Mucosa of descending colon (tissue), 3 donors: ENCODE measurements around the gene APBB2. TPM values are rescaled to one million over a fixed set of nuclear protein-coding genes. Genes with fewer than 3 reads are reported as not detected.

ENCODE experiments used
- ATAC-seq: fragments of 200-7000 bp; cut with Tn5 transposase; one replicate; pipeline ENCODE4 v1.9.1; 2020; ENCODE audit warnings: mild to moderate bottlenecking, moderate library complexity
- DNase-seq, 3 donors: peaks; one replicate each; pipeline ENCODE4 v3.0.0-alpha.2; 2020
- H3K36me3 ChIP-seq: fragments of 200-600 bp; one replicate; pipeline ENCODE4 v1.8.0; 2021; ENCODE audit warnings: low read depth, mild to moderate bottlenecking
- H3K4me1 ChIP-seq: fragments of 200-600 bp; one replicate; pipeline ENCODE4 v1.8.0; 2021; ENCODE audit warnings: low read depth, mild to moderate bottlenecking
- H3K4me3 ChIP-seq: fragments of 200-600 bp; one replicate; pipeline ENCODE4 v1.8.0; 2021; ENCODE audit warnings: mild to moderate bottlenecking
- H3K9me3 ChIP-seq: fragments of 200-600 bp; one replicate; pipeline ENCODE4 v1.8.0; 2021; ENCODE audit warnings: mild to moderate bottlenecking
- CTCF ChIP-seq: fragments of 200-600 bp; IDR thresholded peaks from one replicate; pipeline ENCODE4 v1.8.0; 2022; ENCODE audit warnings: antibody characterized with exemption, mild to moderate bottlenecking
- intact Hi-C, 2 donors: fragments of 100-400 bp; cut with DNase I in 1 of 2; cut with micrococcal nuclease in 1 of 2; formaldehyde crosslinking; loops; one replicate each; pipeline versions ENCODE4 v1.11.0 to v1.11.1; 2022; cut with DNase I, micrococcal nuclease
- total RNA-seq, 3 donors: library from RNA; stranded (reverse); fragmentation: NEBNext Ultra II Directional in 2 of 3; extraction: Animal tissue kit (Norgen Biotek cat#: 25700) in 2 of 3; gene quantifications; one replicate each; pipeline versions ENCODE4 v1.2.1 to v1.2.4, GENCODE V29; 2021 to 2023
- donor health status: DM: no; HTN: no; CAD: no; lungs with moderate emphysema.
- donor health status: DM: no; HTN: no; CAD: no.
- donor health status: DM: no; HTN: yes; CAD: no.

The APBB2 gene
- total RNA-seq, 3 donors from 2014 or later, result 26.3 to 68.3 (median 29.6) TPM

GRCh38 chr4:41202356-41202755 is 12.0 kb downstream of the APBB2 start:
- ATAC-seq (no peak), DNase-seq (no peak)
- peaks cover 9% of the 10 kb centered on the region for H3K4me1 ChIP-seq
- H3K36me3 ChIP-seq, result no peaks in the 10 kb centered on the region
- no peak overlapping the region for H3K4me3 ChIP-seq
- H3K9me3 ChIP-seq, result no peaks in the 10 kb centered on the region
- intact Hi-C loops, result no loop called here
- no peak for TF ChIP-seq CTCF

GRCh38 chr4:41200486-41201017 is 13.8 kb downstream of the APBB2 start:
- intact Hi-C loops, result no loop called here
- H3K36me3 ChIP-seq, result no peaks in the 10 kb centered on the region
- DNase-seq (no peak), ATAC-seq (no peak)
- no peak overlapping the region for H3K4me3 ChIP-seq
- TF ChIP-seq CTCF, result no peak
- peaks cover 9% of the 10 kb centered on the region for H3K4me1 ChIP-seq
- H3K9me3 ChIP-seq, result no peaks in the 10 kb centered on the region

DNA sequence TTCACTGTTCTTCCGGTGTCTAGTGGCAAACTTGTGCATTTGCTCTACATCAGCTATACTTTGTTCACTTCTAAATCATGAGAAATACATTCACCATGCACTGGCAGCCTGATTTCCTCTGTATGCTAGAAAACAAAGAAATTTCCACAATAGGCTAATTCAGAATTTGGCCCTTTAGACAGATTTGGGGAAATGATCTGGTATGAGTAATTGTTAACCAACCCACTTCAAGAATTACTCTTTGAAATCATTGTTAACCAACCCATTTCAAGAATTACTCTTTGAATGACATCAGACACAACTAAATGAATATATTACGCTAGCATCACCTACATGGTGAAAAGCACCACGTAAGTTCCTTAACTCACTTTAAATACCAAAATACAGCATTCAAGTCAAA is 14.6 kb downstream of the APBB2 start:
- Histone ChIP-seq H3K36me3 (no peaks in the 10 kb centered on the region), H3K9me3 (no peaks in the 10 kb centered on the region), H3K4me1 (peaks cover 9% of the 10 kb centered on the region), H3K4me3 (no peak overlapping the region)
- ATAC-seq (no peak), DNase-seq (no peak)
- intact Hi-C loops, result no loop called here
- TF ChIP-seq CTCF, result no peak

DNA sequence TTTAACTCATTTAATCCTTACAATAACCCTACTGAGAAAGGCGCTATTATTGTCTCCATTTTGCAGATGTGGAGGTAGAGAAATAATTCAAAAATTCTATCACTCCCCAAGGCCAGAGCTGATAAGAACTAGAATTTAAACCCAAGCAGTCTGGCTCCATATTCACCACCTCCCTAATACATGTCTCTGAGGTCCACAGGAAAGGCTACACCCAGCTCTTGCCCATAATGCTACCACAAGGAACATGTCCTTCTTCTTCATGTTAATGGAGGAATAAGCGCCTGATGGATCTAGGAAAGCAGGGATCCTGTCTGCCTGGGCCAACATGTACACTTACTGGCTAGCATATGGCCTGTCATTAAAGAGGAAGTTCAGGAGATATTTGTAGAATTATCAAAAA is 16.3 kb downstream of the APBB2 start:
- H3K4me3 ChIP-seq, result no peak overlapping the region
- H3K36me3 ChIP-seq, result no peaks in the 10 kb centered on the region
- no peak for TF ChIP-seq CTCF
- no peaks in the 10 kb centered on the region for H3K9me3 ChIP-seq
- ATAC-seq (no peak), DNase-seq (no peak)
- intact Hi-C loops, result no loop called here
- no peaks in the 10 kb centered on the region for H3K4me1 ChIP-seq

DNA sequence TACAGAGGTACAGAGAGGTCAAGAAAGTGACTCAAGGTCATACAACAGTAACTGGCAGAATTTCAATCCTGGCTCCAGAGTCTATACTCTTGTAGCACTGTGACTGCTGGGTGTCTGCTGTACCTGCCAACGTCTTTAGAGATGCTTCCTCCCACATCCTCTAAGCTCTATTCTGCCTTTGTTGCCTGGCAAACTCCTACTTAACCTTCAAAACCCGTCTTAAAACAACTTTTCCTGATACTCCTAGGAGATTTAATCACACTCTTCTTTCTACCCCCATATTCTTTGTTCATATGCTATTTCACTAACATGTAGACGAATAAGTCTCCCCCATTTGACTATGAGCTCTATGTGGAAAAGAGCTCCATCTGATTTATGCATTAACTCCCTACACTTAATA is 16.8 kb downstream of the APBB2 start:
- H3K4me1 ChIP-seq, result no peaks in the 10 kb centered on the region
- ATAC-seq, result no peak
- H3K9me3 ChIP-seq, result no peaks in the 10 kb centered on the region
- H3K4me3 ChIP-seq, result no peak overlapping the region
- intact Hi-C loops, result no loop called here
- no peaks in the 10 kb centered on the region for H3K36me3 ChIP-seq
- TF ChIP-seq CTCF, result no peak
- no peak for DNase-seq
